RWPE2 (cell line): ENCODE measurements around the gene SEMA3E.

Experiments used
- ATAC-seq: fragments of 200-7000 bp; cut with Tn5 transposase; 3 replicates; pipeline ENCODE4 v1.9.1; 2021; ENCODE audit warnings: low read depth
- DNase-seq: peaks from one replicate; pipeline ENCODE4 v3.0.0-alpha.2; 2020; ENCODE audit warnings: low spot score
- H3K27ac ChIP-seq: fragments of 450-650 bp; 2 replicates; pipeline ENCODE4 v1.5.1; 2017; ENCODE audit warnings: mild to moderate bottlenecking; ENCODE audit not compliant: poor library complexity, severe bottlenecking
- H3K27me3 ChIP-seq: fragments of 250-450 bp; sonication (Bioruptor Pico); 2 replicates; pipeline ENCODE4 v1.5.1; 2021; ENCODE audit warnings: mild to moderate bottlenecking, moderate library complexity; ENCODE audit not compliant: insufficient read depth, poor library complexity, severe bottlenecking
- H3K36me3 ChIP-seq: fragments of 250-450 bp; sonication (Bioruptor Pico); 2 replicates; pipeline ENCODE4 v1.5.1; 2020; ENCODE audit warnings: low read depth, mild to moderate bottlenecking, moderate library complexity
- H3K4me1 ChIP-seq: fragments of 250-450 bp; sonication (Bioruptor Pico); 2 replicates; pipeline ENCODE4 v1.5.1; 2021; ENCODE audit warnings: mild to moderate bottlenecking, moderate library complexity; ENCODE audit not compliant: insufficient read depth, poor library complexity, severe bottlenecking
- H3K4me3 ChIP-seq: fragments of 250-450 bp; sonication (Bioruptor Pico); 2 replicates; pipeline ENCODE4 v1.5.1; 2021; ENCODE audit warnings: mild to moderate bottlenecking, moderate library complexity; ENCODE audit not compliant: severe bottlenecking
- H3K9me3 ChIP-seq: fragments of 250-450 bp; sonication (Bioruptor Pico); 2 replicates; pipeline ENCODE4 v1.5.1; 2021; ENCODE audit warnings: mild to moderate bottlenecking, moderate library complexity; ENCODE audit not compliant: severe bottlenecking
- CTCF ChIP-seq: fragments of 450-650 bp; IDR thresholded peaks from one replicate; pipeline ENCODE4 v1.5.1; 2017; ENCODE audit warnings: mild to moderate bottlenecking, moderate library complexity; ENCODE audit not compliant: poor library complexity, severe bottlenecking

Gene SEMA3E

DNA sequence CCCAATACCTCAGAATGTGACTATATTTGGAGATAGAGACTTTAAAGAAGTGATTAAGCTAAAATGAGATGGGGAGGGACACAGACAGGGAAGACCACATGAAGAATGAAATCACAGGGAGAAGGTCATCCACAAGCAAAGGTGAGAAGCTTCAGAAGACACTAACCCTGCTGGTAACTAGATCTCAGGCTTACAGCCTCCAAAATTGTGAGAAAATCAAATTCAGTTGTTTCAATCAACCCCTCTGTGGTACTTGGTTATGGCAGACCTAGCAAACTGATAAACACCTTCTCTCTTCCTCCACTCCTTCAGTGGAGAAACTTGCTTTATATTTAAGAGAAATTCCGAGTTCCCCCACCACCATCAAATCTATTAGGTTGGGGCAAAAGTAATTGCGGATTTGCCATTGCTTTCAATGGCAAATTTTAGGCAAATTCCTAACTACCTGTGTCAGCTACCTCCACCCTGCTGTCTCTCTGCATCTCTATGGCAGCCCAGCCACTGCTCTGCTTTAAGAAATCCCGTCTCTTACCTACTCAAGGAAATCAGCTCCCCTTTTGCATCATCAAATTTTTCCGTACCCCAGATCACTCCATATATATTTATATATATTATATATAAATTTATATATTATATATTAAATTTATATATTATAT is 38.2 kb downstream of the SEMA3E start:
- Histone ChIP-seq H3K4me1 (peaks cover 13% of the 10 kb centered on the region), H3K27me3 (no peaks in the 10 kb centered on the region), H3K27ac (no peak overlapping the region), H3K9me3 (no peaks in the 10 kb centered on the region), H3K4me3 (no peak overlapping the region), H3K36me3 (no peaks in the 10 kb centered on the region)
- no peak for DNase-seq
- no peak for TF ChIP-seq CTCF
- ATAC-seq: no peak

GRCh38 chr7:83608716-83609115 is 40.2 kb downstream of the SEMA3E start:
- ATAC-seq (no peak), DNase-seq (no peak)
- peaks cover 13% of the 10 kb centered on the region for H3K4me1 ChIP-seq
- H3K36me3 ChIP-seq: no peaks in the 10 kb centered on the region
- no peak overlapping the region for H3K27ac ChIP-seq
- H3K4me3 ChIP-seq: no peak overlapping the region
- no peak for TF ChIP-seq CTCF
- no peaks in the 10 kb centered on the region for H3K9me3 ChIP-seq
- no peaks in the 10 kb centered on the region for H3K27me3 ChIP-seq

GRCh38 chr7:83603649-83604048 is 45.3 kb downstream of the SEMA3E start:
- Histone ChIP-seq H3K4me1 (no peaks in the 10 kb centered on the region), H3K9me3 (no peaks in the 10 kb centered on the region), H3K4me3 (no peak overlapping the region), H3K36me3 (no peaks in the 10 kb centered on the region), H3K27ac (no peak overlapping the region), H3K27me3 (no peaks in the 10 kb centered on the region)
- ATAC-seq (no peak), DNase-seq (no peak)
- TF ChIP-seq CTCF: no peak

DNA sequence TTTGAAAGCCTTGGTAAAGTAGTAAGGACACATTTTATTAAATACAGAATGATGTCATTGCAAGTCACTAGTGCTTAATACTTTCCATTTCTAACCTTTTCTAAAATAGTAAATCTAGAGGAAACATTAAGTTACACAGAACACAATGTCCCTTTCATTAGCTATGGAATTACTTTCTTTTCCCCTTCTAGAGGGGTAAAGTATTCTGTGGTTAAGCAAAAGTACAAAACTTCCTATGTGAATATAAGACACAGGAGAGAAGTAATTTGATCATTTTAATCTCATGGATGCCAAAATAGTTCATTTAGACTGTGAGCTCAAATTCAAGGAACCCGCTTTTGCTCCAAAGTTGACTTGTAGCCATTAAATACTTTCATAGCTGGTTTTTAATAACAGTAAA is 49.8 kb downstream of the SEMA3E start:
- no peak for TF ChIP-seq CTCF
- H3K27ac ChIP-seq: no peak overlapping the region
- H3K4me1 ChIP-seq: no peaks in the 10 kb centered on the region
- H3K27me3 ChIP-seq: no peaks in the 10 kb centered on the region
- H3K4me3 ChIP-seq: no peak overlapping the region
- no peaks in the 10 kb centered on the region for H3K36me3 ChIP-seq
- ATAC-seq (no peak), DNase-seq (no peak)
- H3K9me3 ChIP-seq: no peaks in the 10 kb centered on the region

DNA sequence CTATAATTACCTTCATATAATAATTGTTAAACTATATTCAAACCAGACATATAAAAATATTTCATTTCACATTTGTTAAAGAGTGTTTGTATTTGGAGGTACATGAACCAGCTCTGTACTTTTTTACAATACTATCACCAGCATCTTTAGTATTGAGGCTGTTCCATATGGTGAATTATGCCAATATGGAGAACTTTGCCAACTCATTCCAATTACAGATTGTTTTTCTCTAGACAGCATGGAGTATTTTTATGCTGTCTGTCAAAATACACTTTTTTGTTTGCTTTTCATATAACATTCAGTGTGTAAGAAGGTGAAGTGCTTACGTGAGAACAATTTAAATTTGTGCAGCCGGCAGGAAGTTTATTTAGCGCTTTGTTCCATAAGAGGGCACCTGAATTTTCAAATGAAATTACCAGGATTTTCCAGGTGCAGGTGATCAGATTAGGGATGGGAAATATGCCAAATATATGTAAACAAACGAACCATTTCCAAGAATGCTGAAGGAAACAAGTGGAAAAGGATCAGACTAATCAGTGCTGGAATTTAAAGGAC is 54.9 kb downstream of the SEMA3E start:
- H3K27ac ChIP-seq: no peak overlapping the region
- H3K4me1 ChIP-seq: no peaks in the 10 kb centered on the region
- DNase-seq (no peak), ATAC-seq (no peak)
- no peaks in the 10 kb centered on the region for H3K27me3 ChIP-seq
- no peaks in the 10 kb centered on the region for H3K36me3 ChIP-seq
- no peaks in the 10 kb centered on the region for H3K9me3 ChIP-seq
- H3K4me3 ChIP-seq: no peak overlapping the region
- TF ChIP-seq CTCF: no peak
